WTC11 (cell line): ENCODE results near the gene LYRM4.

Experiments used
- E2F1 ChIP-seq: sonication (generic); formaldehyde crosslinking; IDR thresholded peaks from 2 replicates; pipeline ENCODE4 v1.8.0; 2022; ENCODE audit warnings: mild to moderate bottlenecking, missing genetic modification reagents
- ETV6 ChIP-seq: sonication (generic); formaldehyde crosslinking; IDR thresholded peaks from 2 replicates; pipeline ENCODE4 v1.8.1; 2022; ENCODE audit warnings: mild to moderate bottlenecking, missing genetic modification reagents
- JUN ChIP-seq: sonication (generic); formaldehyde crosslinking; IDR thresholded peaks from 2 replicates; pipeline ENCODE4 v1.8.0; 2023; ENCODE audit warnings: mild to moderate bottlenecking, missing genetic modification reagents
- NR2C2 ChIP-seq: sonication (generic); formaldehyde crosslinking; IDR thresholded peaks from 2 replicates; pipeline ENCODE4 v1.8.0; 2022; ENCODE audit warnings: mild to moderate bottlenecking, missing genetic modification reagents
- ZNF121 ChIP-seq: sonication (generic); formaldehyde crosslinking; IDR thresholded peaks from 2 replicates; pipeline ENCODE4 v1.8.0; 2023; ENCODE audit warnings: missing genetic modification reagents
- TF ChIP-seq, protein P1 (sequence below): fragments of 200-600 bp; IDR thresholded peaks from 2 replicates; pipeline ENCODE4 v1.8.0; 2022; ENCODE audit warnings: antibody characterized with exemption
- TF ChIP-seq, protein P2 (sequence below): sonication (generic); formaldehyde crosslinking; IDR thresholded peaks from 2 replicates; pipeline ENCODE4 v1.8.1; 2022; ENCODE audit warnings: low read depth, missing genetic modification reagents, borderline replicate concordance
- TF ChIP-seq, protein P3 (sequence below): sonication (generic); formaldehyde crosslinking; IDR thresholded peaks from 2 replicates; pipeline ENCODE4 v1.8.0; 2022; ENCODE audit warnings: mild to moderate bottlenecking, missing genetic modification reagents

DNA sequence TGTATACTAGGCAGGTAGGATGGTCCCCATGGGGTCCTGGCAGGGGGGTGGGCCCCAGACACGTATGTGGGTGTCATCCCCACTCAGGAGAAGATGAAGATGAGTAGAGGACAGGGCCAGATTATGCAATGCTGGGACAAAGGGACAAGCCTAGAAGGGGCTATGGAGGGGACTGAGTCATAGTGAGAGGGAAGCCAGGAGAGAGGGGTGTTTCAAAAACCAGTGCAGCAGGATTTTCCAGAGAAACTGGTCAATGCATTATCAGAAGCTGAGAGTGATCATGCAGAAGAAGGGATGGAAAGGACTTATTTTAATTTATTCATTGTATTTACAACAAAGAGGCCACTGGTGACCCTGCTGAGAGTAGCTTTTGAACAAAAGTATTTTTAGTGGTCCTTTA, 101.6 kb downstream of the LYRM4 start:
- TF ChIP-seq NR2C2 (CRISPR knock-in tag) = no peak
- no peak for TF ChIP-seq JUN
- TF ChIP-seq, protein P1, sequence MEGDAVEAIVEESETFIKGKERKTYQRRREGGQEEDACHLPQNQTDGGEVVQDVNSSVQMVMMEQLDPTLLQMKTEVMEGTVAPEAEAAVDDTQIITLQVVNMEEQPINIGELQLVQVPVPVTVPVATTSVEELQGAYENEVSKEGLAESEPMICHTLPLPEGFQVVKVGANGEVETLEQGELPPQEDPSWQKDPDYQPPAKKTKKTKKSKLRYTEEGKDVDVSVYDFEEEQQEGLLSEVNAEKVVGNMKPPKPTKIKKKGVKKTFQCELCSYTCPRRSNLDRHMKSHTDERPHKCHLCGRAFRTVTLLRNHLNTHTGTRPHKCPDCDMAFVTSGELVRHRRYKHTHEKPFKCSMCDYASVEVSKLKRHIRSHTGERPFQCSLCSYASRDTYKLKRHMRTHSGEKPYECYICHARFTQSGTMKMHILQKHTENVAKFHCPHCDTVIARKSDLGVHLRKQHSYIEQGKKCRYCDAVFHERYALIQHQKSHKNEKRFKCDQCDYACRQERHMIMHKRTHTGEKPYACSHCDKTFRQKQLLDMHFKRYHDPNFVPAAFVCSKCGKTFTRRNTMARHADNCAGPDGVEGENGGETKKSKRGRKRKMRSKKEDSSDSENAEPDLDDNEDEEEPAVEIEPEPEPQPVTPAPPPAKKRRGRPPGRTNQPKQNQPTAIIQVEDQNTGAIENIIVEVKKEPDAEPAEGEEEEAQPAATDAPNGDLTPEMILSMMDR = no peak
- TF ChIP-seq, protein P2, sequence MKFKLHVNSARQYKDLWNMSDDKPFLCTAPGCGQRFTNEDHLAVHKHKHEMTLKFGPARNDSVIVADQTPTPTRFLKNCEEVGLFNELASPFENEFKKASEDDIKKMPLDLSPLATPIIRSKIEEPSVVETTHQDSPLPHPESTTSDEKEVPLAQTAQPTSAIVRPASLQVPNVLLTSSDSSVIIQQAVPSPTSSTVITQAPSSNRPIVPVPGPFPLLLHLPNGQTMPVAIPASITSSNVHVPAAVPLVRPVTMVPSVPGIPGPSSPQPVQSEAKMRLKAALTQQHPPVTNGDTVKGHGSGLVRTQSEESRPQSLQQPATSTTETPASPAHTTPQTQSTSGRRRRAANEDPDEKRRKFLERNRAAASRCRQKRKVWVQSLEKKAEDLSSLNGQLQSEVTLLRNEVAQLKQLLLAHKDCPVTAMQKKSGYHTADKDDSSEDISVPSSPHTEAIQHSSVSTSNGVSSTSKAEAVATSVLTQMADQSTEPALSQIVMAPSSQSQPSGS = no peak
- TF ChIP-seq E2F1 (CRISPR knock-in tag) = no peak
- no peak for TF ChIP-seq ETV6 (CRISPR knock-in tag)
- no peak for TF ChIP-seq ZNF121 (CRISPR knock-in tag)
- TF ChIP-seq, protein P3, sequence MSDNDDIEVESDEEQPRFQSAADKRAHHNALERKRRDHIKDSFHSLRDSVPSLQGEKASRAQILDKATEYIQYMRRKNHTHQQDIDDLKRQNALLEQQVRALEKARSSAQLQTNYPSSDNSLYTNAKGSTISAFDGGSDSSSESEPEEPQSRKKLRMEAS (CRISPR knock-in tag) = no peak
